ENCODE measurements around the gene STPG2.

DNA sequence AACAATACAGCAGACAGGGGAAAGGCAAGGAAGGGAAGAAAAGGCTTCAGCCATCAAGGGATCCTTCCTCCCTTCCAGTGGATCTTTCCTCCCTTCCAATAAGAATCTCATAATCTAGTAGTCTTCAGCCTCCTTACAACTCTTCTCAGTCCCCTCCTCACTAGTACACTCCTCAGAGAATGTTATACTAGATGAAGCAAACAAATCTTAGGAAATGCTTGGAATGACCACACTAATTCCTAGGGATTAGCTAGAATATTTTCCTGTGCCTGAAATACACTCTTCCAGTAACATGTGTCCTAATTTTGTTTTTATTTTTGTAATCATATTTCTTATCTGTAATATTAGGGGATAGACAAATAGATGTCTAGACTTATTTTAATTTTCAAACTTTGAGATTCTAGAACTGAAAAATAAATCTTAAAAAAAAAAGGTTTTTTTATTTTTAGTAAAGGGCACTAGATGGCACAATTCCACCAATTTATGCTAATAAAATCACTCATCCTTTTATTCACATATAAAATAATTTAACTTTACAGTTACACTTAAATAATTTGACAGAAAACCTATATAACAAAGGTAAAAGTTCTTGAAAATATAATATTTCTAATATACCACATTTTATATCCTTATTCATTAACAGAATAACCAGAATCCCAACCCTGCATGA, 7.0 kb upstream of the STPG2 start:
- TF ChIP-seq, protein P1, sequence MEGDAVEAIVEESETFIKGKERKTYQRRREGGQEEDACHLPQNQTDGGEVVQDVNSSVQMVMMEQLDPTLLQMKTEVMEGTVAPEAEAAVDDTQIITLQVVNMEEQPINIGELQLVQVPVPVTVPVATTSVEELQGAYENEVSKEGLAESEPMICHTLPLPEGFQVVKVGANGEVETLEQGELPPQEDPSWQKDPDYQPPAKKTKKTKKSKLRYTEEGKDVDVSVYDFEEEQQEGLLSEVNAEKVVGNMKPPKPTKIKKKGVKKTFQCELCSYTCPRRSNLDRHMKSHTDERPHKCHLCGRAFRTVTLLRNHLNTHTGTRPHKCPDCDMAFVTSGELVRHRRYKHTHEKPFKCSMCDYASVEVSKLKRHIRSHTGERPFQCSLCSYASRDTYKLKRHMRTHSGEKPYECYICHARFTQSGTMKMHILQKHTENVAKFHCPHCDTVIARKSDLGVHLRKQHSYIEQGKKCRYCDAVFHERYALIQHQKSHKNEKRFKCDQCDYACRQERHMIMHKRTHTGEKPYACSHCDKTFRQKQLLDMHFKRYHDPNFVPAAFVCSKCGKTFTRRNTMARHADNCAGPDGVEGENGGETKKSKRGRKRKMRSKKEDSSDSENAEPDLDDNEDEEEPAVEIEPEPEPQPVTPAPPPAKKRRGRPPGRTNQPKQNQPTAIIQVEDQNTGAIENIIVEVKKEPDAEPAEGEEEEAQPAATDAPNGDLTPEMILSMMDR (conservative IDR thresholded peaks at IDR 0.05; ENCODE audit: low read depth, low read length): peak; percentile 45
- TF ChIP-seq RFX5 (IDR thresholded peaks at IDR 0.05; ENCODE audit: low read depth, low read length) (no peak), RAD21 (IDR thresholded peaks at IDR 0.05; ENCODE audit: low read length) (peak; percentile 50), POLR2A (IDR thresholded peaks at IDR 0.05; ENCODE audit: low read depth, low read length) (no peak), NFE2L2 (IDR thresholded peaks at IDR 0.05; ENCODE audit: low read depth, low read length) (no peak)
